Subcutaneous abdominal adipose tissue (tissue), 5 donors: Measurements from ENCODE around the gene NDUFA8.

Source experiments
- H3K27ac ChIP-seq: one replicate; pipeline ENCODE4 v1.7.0; 2013; ENCODE audit warnings: low read depth, mild to moderate bottlenecking, inconsistent platforms, low read length, moderate library complexity
- H3K27me3 ChIP-seq, 5 donors: one replicate each; pipeline ENCODE4 v1.7.0; 2013; ENCODE audit warnings: low read length in 5 of 5, inconsistent platforms in 1 of 5; ENCODE audit not compliant: control insufficient read depth in 5 of 5, insufficient read depth in 4 of 5
- H3K36me3 ChIP-seq, 5 donors: one replicate each; pipeline ENCODE4 v1.7.0; 2013; ENCODE audit warnings: low read length in 5 of 5; ENCODE audit not compliant: control insufficient read depth in 5 of 5, insufficient read depth in 5 of 5
- H3K4me1 ChIP-seq, 5 donors: one replicate each; pipeline ENCODE4 v1.7.0; 2013; ENCODE audit warnings: low read length in 5 of 5, mild to moderate bottlenecking in 3 of 5, moderate library complexity in 1 of 5; ENCODE audit not compliant: control insufficient read depth in 5 of 5, insufficient read depth in 5 of 5
- H3K4me3 ChIP-seq, 5 donors: one replicate each; pipeline ENCODE4 v1.7.0; 2013; ENCODE audit warnings: low read length in 5 of 5, low read depth in 1 of 5
- H3K9ac ChIP-seq, 5 donors: one replicate each; pipeline ENCODE4 v1.7.0; 2013; ENCODE audit warnings: low read length in 5 of 5, mild to moderate bottlenecking in 4 of 5, moderate library complexity in 3 of 5
- H3K9me3 ChIP-seq, 5 donors: one replicate each; pipeline ENCODE4 v1.7.0; 2013; ENCODE audit warnings: low read length in 5 of 5; ENCODE audit not compliant: control insufficient read depth in 5 of 5
- donor health status: healthy.
- donor health status: healthy.
- donor health status: healthy.
- donor health status: healthy.
- donor health status: healthy.

The NDUFA8 gene

DNA sequence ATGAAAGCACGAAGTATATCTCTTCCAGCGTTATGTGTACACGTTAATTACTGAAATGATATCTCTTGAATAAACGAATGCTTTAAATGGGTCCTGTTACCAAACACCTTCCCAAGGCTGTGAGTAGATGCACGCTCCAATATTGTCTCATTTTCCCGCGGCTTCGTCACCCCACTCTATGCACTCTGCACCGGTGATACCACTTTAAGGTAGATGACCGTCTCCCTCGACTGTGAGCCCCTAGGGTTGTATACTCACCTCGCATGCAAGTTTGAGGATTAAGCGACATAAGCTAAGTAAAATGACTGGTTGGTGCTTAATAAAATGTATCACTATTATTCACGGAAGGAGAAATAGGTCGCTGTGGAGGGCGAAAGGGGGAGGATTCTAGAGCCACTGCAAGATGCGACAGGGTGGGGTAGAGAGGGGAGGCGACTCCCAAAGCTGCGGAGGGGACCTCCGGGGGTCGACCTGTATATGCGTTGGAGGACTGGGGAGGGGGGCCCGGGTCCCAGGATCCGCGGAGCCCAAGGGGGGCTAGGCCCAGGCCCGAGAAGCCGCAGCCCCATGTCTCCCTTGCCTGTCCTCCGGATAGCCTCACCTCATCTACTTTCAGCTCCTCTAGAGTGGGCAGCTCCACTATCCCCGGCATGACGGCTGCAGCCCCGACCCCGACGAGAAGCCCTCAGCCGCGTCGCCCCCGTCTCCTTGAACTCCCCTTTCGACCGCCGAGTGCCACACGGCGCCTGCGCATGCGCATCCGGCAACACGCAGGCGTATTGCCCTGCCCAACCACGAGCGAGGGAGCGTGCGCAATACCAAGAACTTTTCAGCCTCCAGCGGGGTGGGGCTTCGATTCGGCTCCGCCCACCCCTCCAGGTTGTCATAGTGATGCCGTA is at the start of gene NDUFA8, which contains the start of gene MORN5:
Gene NDUFA8, minus strand, starts transcription at position 754 of the 899 bp plus-strand sequence. Its CDS starts 102 bp downstream, at position 652.
Gene MORN5, plus strand, starts transcription at position 883 of the 899 bp plus-strand sequence. CDS start 65 bp downstream, outside the sequence.
- Histone ChIP-seq H3K36me3 (no peaks in the 10 kb centered on the region), H3K4me3 (peak within 1 kb of the TSS; percentile 87 to 95 (median 93)), H3K27me3 (no peaks in the 10 kb centered on the region), H3K9ac (peak within 1 kb of the TSS; percentile 87 to 99 (median 98)), H3K27ac (peak within 1 kb of the TSS; percentile 84), H3K4me1 (peaks cover 6 to 27% (median 22%) of the 10 kb centered on the region in 5 donors), H3K9me3 (peaks cover 0 to 7% (median 0%) of the 10 kb centered on the region in 5 donors)

GRCh38 chr9:122207096-122207495 is 47.5 kb upstream of the NDUFA8 start:
- H3K4me3 ChIP-seq: no peak overlapping the region
- H3K27ac ChIP-seq: no peak overlapping the region
- no peak overlapping the region for H3K9ac ChIP-seq
- peaks cover 0 to 13% (median 0%) of the 10 kb centered on the region in 5 donors for H3K36me3 ChIP-seq
- H3K4me1 ChIP-seq: peaks cover 0 to 25% (median 0%) of the 10 kb centered on the region in 5 donors
- H3K9me3 ChIP-seq: no peaks in the 10 kb centered on the region
- peaks cover under 1 to 16% (median 5%) of the 10 kb centered on the region in 5 donors for H3K27me3 ChIP-seq

DNA sequence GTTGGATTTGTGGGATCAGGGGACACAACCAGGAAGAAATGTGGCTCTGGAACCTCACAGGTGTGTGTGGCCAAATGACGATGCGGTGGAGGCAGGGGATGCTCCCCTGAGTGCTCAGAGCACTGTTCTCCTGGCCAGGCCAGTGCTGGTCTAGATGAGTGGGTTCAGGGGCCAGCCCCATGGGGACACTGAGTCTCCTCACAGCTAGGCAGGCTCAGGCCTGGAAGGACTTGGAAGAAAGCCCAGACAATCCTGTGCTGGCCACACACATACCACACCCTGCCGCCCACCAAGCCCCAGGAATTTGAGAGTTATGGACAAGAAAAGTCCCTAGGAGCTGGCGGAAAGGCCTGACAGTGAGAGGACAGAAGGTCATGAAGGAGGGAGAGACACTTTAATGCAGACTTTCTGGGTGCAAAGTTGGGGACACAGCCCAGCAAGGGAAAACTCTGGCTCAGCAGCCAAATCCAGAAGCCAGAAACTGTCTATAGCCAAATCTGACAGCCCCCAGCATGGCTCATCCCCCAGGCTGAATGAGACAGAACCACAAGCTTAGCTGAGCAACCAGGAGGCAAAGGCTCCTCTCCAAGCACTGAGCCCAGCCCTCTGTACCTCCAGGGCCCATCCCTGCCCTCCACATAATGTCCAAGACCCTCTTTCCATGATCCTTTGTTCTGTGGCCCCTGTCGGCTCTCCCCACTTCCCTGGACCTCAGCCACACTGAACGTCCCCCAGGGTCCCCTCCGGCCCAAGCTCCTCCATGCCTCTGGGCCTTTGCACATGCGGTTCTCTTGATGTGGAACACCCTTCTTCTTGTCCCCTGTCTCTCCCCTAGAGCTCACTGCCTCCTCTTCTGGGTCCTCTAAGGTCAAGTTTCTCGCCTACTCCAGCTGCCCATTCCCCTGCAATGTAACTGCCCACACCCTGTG is 46.8 kb upstream of the NDUFA8 start:
- Histone ChIP-seq H3K9ac (no peak overlapping the region), H3K36me3 (peaks cover 0 to 10% (median 0%) of the 10 kb centered on the region in 5 donors), H3K27me3 (peaks cover 0 to 11% (median 5%) of the 10 kb centered on the region in 5 donors), H3K4me3 (no peak overlapping the region), H3K4me1 (peaks cover 0 to 32% (median 0%) of the 10 kb centered on the region in 5 donors), H3K27ac (no peak overlapping the region), H3K9me3 (no peaks in the 10 kb centered on the region)

DNA sequence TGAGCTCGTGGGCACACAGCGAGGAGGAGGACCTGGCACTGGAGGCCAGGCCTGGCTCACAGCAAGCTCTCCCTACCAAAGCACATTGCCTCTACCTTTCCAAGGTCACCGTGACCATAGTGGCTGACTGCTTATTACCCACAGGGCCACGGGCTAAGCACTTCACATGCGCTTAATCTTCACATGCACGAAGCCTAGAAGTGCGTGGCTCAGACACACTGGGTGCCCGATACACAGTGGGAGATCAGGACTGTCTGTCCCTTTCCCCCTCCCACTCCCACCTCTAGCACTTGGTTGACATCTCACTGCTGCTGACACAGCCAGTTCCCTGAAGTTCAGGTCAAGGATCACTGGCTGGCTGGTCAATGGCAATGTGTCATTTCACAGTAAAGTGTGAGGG is 45.6 kb upstream of the NDUFA8 start:
- Histone ChIP-seq H3K4me1 (peaks cover 0 to 37% (median 0%) of the 10 kb centered on the region in 5 donors), H3K9me3 (no peaks in the 10 kb centered on the region), H3K27me3 (peaks cover 0 to 8% (median 4%) of the 10 kb centered on the region in 5 donors), H3K4me3 (no peak overlapping the region), H3K9ac (no peak overlapping the region), H3K27ac (no peak overlapping the region), H3K36me3 (peaks cover 0 to 10% (median 0%) of the 10 kb centered on the region in 5 donors)

DNA sequence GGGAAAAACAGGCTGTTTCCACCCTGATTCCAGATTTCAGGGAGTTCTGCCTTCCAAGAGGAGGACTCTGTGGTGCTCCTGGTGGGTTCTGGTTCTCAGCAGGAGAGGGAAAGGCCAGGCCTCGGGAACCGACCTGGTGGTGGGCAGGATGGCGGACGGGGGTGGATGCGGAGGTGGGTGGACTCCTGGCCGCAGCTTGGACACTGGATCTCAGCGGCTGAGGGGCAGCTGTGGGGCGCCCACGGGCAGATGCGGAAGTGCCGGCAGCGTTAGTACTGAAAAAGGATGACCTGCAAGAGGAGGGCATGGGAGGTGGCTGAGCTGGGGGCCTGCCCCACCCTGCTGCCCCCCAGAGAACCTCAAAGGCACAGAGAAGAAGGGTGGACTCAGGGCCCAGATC is 44.9 kb upstream of the NDUFA8 start:
- Histone ChIP-seq H3K4me3 (no peak overlapping the region), H3K36me3 (peaks cover 0 to 8% (median 0%) of the 10 kb centered on the region in 5 donors), H3K9ac (no peak overlapping the region), H3K9me3 (no peaks in the 10 kb centered on the region), H3K27ac (no peak overlapping the region), H3K4me1 (peaks cover 0 to 37% (median 0%) of the 10 kb centered on the region in 5 donors), H3K27me3 (peaks cover 0 to 8% (median 4%) of the 10 kb centered on the region in 5 donors)

DNA sequence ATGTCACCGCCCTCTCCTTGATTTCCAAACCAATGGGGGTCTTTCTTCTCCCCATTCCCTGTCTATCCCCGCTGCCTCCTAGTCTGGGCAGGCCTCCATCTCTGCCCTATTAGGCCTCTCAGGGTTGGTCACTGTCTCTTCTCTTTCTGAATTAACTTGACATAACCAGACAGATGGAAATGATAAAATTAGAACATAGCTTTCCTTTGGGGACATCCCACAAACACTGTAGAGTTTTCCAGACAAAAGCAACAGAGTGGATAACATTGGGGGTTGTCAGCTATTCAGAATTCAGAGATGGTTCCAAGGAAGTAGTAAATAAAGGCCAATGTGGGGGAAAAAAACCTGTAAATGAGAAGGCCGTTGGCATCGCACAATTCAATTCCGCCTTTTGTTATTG is 44.5 kb upstream of the NDUFA8 start:
- Histone ChIP-seq H3K9me3 (no peaks in the 10 kb centered on the region), H3K36me3 (peaks cover 0 to 5% (median 0%) of the 10 kb centered on the region in 5 donors), H3K27ac (no peak overlapping the region), H3K4me3 (no peak overlapping the region), H3K27me3 (peaks cover 0 to 6% (median 4%) of the 10 kb centered on the region in 5 donors), H3K4me1 (peaks cover 0 to 37% (median 0%) of the 10 kb centered on the region in 5 donors), H3K9ac (no peak overlapping the region)

GRCh38 chr9:122202111-122202510 is 42.5 kb upstream of the NDUFA8 start:
- no peak overlapping the region for H3K27ac ChIP-seq
- no peak overlapping the region for H3K4me3 ChIP-seq
- no peaks in the 10 kb centered on the region for H3K9me3 ChIP-seq
- H3K9ac ChIP-seq: no peak overlapping the region
- H3K4me1 ChIP-seq: peaks cover 0 to 37% (median 0%) of the 10 kb centered on the region in 5 donors
- peaks cover 0 to 5% (median 0%) of the 10 kb centered on the region in 5 donors for H3K36me3 ChIP-seq
- peaks cover 5 to 14% (median 8%) of the 10 kb centered on the region in 5 donors for H3K27me3 ChIP-seq

DNA sequence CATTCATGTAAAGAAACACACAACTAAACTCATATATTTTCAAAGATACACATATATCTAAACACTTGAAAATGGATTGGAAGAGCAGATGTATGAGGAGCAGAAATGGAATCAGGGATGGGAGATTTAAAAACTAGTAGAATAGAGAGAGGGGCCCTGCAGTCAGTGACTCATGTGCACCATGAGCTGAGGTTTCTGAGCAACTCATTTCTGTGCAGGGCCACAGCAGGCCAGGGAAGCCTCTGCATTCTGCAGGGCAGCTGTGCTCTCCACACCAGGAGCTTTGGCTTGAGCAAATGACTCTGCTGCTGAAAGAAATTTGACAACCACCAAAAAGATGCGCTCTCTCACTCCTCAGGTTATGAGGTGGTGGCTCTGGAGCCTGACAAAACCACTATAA is 42.1 kb upstream of the NDUFA8 start:
- Histone ChIP-seq H3K27me3 (peaks cover 5 to 11% (median 8%) of the 10 kb centered on the region in 5 donors), H3K4me3 (no peak overlapping the region), H3K4me1 (peaks cover 0 to 37% (median 0%) of the 10 kb centered on the region in 5 donors), H3K9me3 (no peaks in the 10 kb centered on the region), H3K36me3 (peaks cover 0 to 5% (median 0%) of the 10 kb centered on the region in 5 donors), H3K9ac (no peak overlapping the region), H3K27ac (no peak overlapping the region)

DNA sequence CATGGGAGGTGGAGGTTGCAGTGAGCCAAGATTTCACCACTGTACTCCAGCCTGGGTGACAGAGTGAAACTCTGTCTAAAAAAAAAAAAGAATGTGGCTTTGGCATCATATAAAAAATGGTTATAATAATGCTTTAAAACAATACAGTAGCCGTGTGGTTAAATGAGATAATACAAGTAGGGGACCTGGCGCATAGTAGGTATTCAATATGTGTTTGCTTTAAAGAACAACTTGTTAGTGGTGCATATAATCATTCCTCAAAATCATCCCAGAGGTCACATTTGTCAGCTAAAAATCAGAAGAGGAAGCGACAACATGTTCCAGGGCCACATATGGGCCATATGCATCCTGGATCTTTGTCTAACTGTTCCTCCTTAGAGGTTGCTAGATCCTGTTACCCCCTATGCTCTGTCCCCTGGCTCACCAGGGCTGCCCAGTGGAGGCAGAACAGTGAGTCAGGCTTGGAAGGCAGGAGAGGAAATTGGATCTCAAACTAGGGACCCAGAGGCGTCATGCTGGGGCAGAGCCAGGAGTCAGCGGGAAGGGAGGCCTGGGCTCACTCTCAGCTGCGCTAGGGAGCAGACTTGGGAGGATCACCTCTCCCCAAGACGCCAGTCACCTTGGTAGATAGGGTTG is 41.5 kb upstream of the NDUFA8 start:
- Histone ChIP-seq H3K27me3 (peaks cover 5 to 11% (median 8%) of the 10 kb centered on the region in 5 donors), H3K9ac (no peak overlapping the region), H3K4me1 (peaks cover 0 to 34% (median 0%) of the 10 kb centered on the region in 5 donors), H3K4me3 (no peak overlapping the region), H3K9me3 (no peaks in the 10 kb centered on the region), H3K36me3 (peaks cover 0 to 5% (median 0%) of the 10 kb centered on the region in 5 donors), H3K27ac (no peak overlapping the region)
